GM19468 (cell line): ENCODE results near the gene ASPSCR1.

Source experiments
- ATAC-seq: cut with Tn5 transposase; IDR thresholded peaks from one replicate; pipeline ENCODE4 v1.9.1; 2021; ENCODE audit warnings: mild to moderate bottlenecking, moderate library complexity, moderate number of reproducible peaks; ENCODE audit not compliant: unreplicated experiment; ENCODE audit errors: extremely low read depth

The ASPSCR1 gene

GRCh38 chr17:82049521-82049971 lies 72.1 kb downstream of the ASPSCR1 start:
- no peak for ATAC-seq

GRCh38 chr17:82050152-82050760 lies 72.8 kb downstream of the ASPSCR1 start:
- no peak for ATAC-seq

- ATAC-seq = no peak
These were observed 73.6 kb downstream of the ASPSCR1 start for GRCh38 chr17:82050761-82051641.

GRCh38 chr17:82051776-82052637 lies 74.6 kb downstream of the ASPSCR1 start, which contains the start of the genes GPS1 and RFNG:
TSS of gene GPS1 (plus strand) at chr17:82051898. CDS start at chr17:82051932, 34 bp downstream.
TSS of gene RFNG (minus strand) at chr17:82051811. CDS start at chr17:82051766, 45 bp downstream.
- ATAC-seq = no peak

GRCh38 chr17:82052638-82053059 lies 75.2 kb downstream of the ASPSCR1 start:
- no peak for ATAC-seq

GRCh38 chr17:82053130-82053529 lies 75.7 kb downstream of the ASPSCR1 start:
- ATAC-seq = no peak

GRCh38 chr17:82053556-82054263 lies 76.3 kb downstream of the ASPSCR1 start:
- ATAC-seq = no peak

- ATAC-seq = no peak
These were observed 77.1 kb downstream of the ASPSCR1 start for GRCh38 chr17:82054351-82055022.

- ATAC-seq = no peak
These were observed 77.9 kb downstream of the ASPSCR1 start for GRCh38 chr17:82055023-82055964.

- ATAC-seq = no peak
These were observed 78.7 kb downstream of the ASPSCR1 start for GRCh38 chr17:82055965-82056728.

GRCh38 chr17:82056729-82057621 lies 79.5 kb downstream of the ASPSCR1 start:
- no peak for ATAC-seq

GRCh38 chr17:82058230-82058854 lies 80.9 kb downstream of the ASPSCR1 start:
- ATAC-seq = no peak

- ATAC-seq = no peak
These were observed 81.4 kb downstream of the ASPSCR1 start for GRCh38 chr17:82058855-82059249.

GRCh38 chr17:82059272-82060000 lies 82.0 kb downstream of the ASPSCR1 start:
- no peak for ATAC-seq

- ATAC-seq = no peak
These were observed 82.6 kb downstream of the ASPSCR1 start for GRCh38 chr17:82060001-82060380.
